ENCODE results near the gene CAPG. TPM values are rescaled to one million over a fixed set of nuclear protein-coding genes. Genes with fewer than 3 reads are reported as not detected.

CAPG gene
- total RNA-seq, 1 experiment from 2014 or later: 0.63 TPM

Small RNA genes lying within 50 kb of the gene (small RNA-seq; reads per million reads assigned to genes)
- gene AC062037.1 (not detected), gene AC062037.2 (not detected), gene RF00019 (not detected), gene RN7SL113P (not detected), gene RN7SL251P (not detected)

Other genes starting within 250 kb of the CAPG start
- 130 and 150 TPM in 2 replicates for gene TGOLN2, start 82.4 kb downstream of the CAPG start, total RNA-seq (2014; rRNA removed; shearing (Covaris generic); ENCODE audit: low replicate concordance)
- gene RETSAT, start 55.8 kb downstream of the CAPG start, total RNA-seq (2014; rRNA removed; shearing (Covaris generic); ENCODE audit: low replicate concordance): 21.6 and 23.0 TPM in 2 replicates
- 18.6 and 28.8 TPM in 2 replicates for gene ELMOD3, start 55.6 kb downstream of the CAPG start, total RNA-seq (2014; rRNA removed; shearing (Covaris generic); ENCODE audit: low replicate concordance)
- gene SH2D6, start 8.3 kb upstream of the CAPG start, total RNA-seq (2014; rRNA removed; shearing (Covaris generic); ENCODE audit: low replicate concordance): 0.32 and 0.37 TPM in 2 replicates
- 324 and 544 TPM in 2 replicates for gene MAT2A, start 128.8 kb upstream of the CAPG start, total RNA-seq (2014; rRNA removed; shearing (Covaris generic); ENCODE audit: low replicate concordance)
- gene GGCX, start 151.1 kb upstream of the CAPG start, total RNA-seq (2014; rRNA removed; shearing (Covaris generic); ENCODE audit: low replicate concordance): 31.6 and 47.0 TPM in 2 replicates
- 122 and 141 TPM in 2 replicates for gene VAMP8, start 167.2 kb upstream of the CAPG start, total RNA-seq (2014; rRNA removed; shearing (Covaris generic); ENCODE audit: low replicate concordance)
- gene VAMP5, start 174.1 kb upstream of the CAPG start, total RNA-seq (2014; rRNA removed; shearing (Covaris generic); ENCODE audit: low replicate concordance): 0.29 TPM in 1 of 2 replicates, not detected in the other
- 332 and 398 TPM in 2 replicates for gene RNF181, start 185.4 kb upstream of the CAPG start, total RNA-seq (2014; rRNA removed; shearing (Covaris generic); ENCODE audit: low replicate concordance)
- 13.3 and 17.2 TPM in 2 replicates for gene TMEM150A, start 192.3 kb upstream of the CAPG start, total RNA-seq (2014; rRNA removed; shearing (Covaris generic); ENCODE audit: low replicate concordance)
- gene C2orf68, start 201.7 kb upstream of the CAPG start, total RNA-seq (2014; rRNA removed; shearing (Covaris generic); ENCODE audit: low replicate concordance): 69.1 and 111 TPM in 2 replicates
- gene USP39, start 205.8 kb upstream of the CAPG start, total RNA-seq (2014; rRNA removed; shearing (Covaris generic); ENCODE audit: low replicate concordance): 111 and 118 TPM in 2 replicates